CD4-positive, alpha-beta T cell treated with Interleukin-21 for 1 hour (primary cell): Measurements from ENCODE around the gene TEX35.

Experiments
- DNase-seq: peaks from one replicate; pipeline ENCODE4 v3.0.0-alpha.2; 2020

TEX35 gene

DNA sequence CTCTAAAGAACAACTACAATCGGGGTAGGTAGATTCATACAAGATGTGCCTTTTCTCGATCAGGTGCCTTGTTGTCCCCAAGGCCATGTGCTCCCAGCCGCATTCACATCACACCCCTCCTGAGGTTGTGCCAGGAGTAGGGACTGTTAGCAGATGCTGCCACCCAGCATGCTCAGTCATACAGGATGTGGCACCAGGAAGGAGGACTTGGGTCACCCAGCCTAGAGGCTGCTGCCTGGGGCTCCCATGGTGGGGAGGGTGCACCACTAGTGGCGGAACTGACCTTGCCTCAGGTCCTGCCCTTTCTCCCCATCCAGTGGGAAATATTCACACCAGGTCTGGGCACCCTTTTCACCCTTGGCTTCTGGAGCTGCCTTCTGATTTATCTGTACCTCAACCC, 8.3 kb downstream of the TEX35 start:
- no peak for DNase-seq

DNA sequence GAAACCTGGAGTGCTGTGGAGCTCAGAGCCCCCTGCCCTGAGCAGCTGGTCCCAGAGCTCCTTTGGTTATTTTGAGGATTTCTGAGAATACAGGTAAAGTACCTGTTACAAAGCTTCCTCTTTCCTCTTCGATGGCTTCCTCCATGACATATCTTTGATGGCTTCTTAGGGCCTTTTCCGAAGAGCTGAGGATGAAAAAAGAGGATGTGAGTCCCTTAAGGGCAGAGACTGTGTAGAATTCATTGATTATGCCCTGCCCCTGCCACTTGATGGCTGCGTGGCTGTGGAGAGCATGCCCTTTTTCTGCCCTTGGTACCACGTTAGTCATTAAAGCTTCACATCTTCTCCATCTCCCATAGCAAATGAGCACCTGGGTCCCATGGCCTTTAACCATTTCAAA, 14.2 kb downstream of the TEX35 start:
- no peak for DNase-seq

DNA sequence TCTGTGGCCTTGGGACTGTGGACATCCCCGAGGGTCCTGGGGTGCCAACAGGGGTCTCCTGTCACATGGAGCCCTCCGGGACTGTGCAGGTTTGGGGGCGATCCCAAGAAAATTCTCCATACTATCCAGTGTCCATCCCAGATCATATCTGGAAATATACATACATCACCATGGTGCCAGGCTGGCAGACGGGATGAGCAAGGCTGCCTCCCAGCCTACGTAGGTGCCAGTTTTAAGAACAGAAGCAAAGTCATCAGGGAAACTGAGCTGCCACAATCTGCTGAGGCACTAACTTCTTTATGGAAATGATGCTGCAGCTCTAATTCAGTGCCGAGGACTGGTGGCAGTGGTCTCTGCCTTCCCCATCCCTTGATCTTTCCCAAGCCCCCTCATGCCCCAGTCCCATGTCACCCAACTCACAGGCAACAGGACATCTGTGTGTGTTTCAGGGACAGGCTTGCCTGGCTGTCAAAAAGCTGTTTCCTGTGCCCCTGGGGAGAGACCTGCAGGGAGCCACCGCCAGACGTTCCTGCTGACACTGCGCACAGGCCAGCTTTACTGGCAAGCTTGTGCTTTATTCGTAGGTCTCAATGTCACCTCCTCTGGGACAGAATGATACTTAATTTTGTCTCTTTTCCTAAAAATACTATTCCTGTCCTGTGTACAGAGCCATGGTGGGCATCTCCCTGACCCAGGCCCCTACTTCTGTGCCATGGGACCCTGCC, 15.5 kb downstream of the TEX35 start:
- no peak for DNase-seq

DNA sequence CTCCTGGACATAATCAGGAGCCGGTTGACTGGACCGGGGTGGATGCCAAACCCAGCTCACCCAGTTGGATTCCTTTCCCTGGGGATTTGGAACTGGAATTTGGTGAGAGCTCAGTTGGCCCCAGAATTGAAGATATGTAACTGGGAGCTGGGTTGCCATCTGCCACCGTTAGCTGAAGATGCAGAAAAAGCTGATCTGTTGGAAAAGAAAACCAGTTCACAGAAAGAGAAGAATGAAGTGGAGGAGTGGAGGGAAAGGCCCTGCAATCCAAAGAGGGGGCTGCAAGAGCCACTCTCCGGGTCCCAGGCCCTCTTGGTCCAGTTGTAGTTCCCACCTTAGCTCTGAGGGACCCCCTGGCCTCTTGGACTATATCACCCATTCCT, 16.0 kb downstream of the TEX35 start:
- DNase-seq, result no peak

DNA sequence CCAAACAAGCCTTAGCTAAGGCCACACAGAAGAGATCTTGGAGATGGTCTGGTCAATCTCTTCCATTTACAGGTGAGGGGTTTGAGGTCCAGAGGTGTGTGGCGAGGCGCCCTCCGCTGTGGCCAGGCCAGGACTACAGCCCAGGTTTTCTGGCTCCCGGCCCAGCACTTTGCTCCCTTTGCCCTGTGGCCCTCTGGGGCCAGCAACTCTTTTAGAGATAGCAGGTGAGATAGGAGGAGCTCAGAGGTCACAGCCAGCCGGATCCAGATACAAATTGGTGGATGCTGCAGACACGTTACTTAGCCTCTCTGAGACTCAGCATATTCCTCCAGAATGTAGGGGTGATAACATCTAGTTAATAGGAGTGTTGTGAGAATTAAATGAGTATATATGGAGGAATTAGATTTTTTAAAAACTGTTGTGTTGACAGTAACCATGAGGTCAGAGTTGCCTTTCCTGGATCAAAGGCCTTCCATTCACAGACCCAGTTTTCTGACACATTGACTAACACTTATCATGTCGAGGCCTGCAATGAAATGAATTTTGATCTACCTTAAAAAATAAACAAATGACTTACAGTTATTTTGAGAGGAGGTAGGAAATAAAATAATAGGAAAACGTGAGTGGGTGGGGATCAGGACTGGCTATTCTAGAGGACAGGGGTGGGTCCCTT, 16.6 kb downstream of the TEX35 start:
- no peak for DNase-seq

DNA sequence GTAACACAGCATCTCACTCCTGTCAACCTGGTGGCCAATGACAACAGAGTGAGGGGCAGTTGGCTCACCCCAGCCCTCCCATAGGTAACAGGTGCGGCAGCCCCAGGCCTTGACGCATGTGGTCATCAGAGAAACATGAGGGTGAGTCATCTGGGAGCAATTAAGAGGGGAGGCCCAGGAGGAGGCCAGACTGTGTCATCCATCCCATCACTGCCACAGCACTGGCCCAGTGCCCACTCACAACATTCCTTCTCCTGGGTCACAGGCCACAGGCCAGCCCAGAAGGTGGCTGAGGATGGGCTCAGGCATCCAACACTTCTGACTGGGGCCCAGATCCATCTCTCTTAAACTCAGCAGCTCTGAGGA, 17.1 kb downstream of the TEX35 start:
- no peak for DNase-seq

DNA sequence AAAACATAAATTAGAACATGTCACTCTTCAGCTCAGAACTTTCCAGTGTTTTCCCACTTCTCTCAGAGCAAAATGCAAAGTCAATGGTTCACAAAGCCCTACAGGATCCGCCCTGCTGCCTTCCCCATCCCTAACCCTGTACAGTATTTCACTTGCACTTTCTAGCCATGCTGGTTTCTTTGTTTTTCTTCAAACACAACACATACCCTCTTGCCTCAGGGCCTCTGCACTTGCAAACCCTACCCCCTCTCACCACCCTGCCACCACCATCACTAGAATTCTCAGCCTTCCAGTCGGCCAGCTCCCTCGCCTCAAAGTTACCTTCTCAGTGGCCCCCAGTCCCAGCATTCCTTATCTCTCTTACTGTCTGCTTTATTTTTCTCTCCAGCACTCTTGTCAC, 17.6 kb downstream of the TEX35 start:
- DNase-seq, result no peak

DNA sequence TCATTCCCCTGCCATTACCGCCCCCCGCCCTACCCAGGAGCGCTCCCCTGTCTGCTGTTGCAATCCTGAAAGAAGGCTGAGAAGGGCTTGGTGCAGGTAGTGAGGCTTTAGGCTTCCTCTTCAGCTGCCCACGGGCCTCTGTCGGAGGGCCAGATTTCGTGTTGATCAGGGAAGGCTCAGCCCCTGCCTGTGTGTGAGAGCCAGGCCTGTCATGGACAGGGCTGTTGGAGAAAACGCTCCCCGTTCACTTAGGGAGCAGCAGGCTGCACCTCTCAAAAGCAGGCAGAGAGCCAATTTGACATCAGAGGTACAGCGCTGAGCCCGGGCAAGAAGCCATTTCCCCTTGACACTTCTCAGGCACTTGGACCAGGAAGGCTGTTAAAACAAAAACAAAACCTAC, 19.0 kb downstream of the TEX35 start:
- DNase-seq, result no peak

DNA sequence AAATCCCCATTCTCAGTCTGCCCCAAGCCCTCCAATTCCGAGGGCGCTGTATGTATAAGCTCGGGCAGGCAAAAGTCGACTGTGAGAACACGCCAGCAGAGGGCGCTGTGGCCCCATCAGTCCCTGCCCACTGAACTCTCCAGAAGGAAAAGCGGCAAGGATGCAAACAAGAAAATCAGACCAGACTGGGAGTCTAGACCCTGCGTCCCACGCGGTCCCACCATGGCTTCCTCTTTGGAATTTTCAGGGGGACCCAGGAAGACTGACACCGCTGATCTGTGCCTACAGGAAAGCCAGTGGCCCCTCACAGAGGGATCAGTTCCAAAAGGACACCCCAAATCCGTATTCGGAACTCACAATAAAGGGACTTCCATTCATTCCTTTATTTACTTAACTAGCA, 19.5 kb downstream of the TEX35 start:
- peak; percentile 62 for DNase-seq

DNA sequence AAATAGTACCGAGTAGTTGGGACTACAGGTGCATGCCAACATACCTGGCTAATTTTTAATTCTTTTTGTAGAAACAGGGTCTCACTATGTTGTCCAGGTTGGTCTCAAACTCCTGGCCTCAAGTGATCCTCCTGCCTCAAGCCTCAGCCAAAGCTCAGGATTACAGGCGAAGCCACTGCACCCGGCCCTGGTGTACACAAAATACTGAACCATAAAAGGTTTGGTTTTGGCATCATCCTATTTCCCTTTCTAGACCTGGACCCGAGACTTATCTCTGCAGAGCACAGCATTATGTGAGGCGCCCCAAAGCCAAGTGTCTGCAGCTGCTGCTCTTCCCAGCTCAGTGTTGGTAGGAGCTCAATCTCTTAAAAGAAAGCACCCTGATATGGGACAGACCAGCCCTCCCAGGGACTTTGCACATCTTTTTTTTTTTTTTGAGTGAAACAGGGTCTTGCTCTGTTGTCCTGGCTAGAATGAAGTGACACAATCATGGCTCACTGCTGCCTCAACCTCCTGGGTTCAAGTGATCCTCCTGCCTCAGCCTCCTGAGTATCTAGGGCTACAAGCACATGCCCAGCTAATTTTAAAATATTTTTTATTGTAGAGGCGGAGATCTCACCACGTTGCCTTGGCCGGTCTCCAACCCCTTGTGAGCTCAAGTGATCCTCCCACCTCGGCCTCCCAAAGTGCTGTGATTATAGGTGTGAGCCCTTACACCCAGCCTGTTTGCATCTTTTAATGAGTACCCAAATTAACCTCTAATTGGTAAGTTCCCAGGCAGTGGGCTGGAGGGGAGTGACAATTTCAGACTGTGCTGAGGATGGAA, 20.4 kb downstream of the TEX35 start:
- DNase-seq, result no peak

DNA sequence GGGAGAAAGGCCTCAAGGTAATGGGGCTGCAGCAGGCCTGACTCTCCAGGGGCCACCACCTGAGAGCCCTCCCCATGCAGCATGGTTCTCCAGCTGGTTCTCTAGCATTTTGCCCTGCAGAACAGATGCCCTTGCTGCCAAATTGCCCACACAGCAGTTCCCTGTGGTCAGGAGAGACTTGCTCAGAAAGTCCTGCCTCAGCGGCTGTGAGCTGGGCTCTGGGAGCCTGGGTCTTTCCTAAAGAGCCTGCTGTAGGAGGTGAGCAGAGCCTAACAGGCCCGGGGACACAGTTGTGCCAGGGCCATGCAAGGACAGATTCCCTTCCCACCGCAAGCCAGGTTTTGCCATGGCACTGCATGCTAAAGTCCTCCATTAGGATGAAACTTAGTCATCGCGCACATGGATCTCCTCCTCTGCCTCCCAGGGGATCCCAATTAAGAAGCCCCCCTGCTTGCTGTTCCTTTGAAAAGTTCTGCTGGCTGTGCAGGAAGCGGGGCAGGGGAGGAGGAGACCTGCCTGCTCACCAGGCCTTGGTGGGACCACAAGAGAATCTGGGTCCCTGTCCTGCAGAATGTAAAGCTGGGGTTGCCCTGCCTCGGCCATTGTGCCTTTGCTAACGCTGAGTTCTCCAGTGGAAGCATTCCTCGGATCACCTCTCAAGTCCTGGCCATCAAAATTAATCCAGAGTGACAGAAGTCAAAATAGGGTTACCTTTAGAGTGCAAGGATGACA, 21.4 kb downstream of the TEX35 start:
- DNase-seq, result no peak

DNA sequence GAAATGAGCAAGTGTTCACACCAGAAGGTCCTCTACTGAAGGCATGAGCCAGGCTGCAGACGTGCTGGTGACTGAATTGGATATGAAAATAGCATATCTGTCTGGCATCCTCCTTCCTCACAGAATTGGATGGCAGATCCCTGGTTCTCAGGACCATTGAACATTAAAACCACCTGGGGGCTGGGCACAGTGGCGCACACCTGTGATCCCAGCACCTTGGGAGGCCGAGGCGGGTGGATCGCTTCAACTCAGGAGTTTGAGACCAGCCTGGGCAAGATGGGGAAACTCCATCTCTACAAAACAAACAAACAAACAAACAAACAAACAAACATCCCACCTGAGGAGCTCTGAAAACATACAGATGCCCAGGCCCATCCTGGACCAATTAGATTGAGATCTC, 23.4 kb downstream of the TEX35 start:
- no peak for DNase-seq

DNA sequence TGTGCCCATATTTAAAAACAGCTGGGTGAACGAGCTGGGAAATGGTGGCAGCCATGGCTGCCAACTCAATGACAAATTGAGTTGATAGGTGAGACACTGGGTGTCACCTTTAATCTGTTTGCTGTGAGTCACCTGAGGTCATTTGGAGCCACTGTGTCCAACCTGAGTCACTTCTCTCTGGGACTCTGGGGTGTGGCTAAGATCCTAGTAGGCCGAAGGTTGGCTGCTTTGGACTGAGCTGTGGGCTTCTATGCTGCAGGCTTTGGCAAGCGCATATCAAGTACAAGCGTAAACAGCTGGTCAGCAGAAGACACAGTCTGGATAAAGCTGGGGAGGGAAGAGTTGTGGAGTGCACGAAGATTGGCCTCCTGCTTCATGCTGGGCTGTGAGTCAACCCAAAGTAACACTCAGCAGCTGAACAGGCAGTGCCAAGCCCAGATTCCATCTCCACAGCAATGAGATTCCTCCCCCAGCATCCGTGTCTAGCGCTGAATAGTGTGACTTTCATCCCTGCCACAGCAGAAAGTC, 24.0 kb downstream of the TEX35 start:
- no peak for DNase-seq

DNA sequence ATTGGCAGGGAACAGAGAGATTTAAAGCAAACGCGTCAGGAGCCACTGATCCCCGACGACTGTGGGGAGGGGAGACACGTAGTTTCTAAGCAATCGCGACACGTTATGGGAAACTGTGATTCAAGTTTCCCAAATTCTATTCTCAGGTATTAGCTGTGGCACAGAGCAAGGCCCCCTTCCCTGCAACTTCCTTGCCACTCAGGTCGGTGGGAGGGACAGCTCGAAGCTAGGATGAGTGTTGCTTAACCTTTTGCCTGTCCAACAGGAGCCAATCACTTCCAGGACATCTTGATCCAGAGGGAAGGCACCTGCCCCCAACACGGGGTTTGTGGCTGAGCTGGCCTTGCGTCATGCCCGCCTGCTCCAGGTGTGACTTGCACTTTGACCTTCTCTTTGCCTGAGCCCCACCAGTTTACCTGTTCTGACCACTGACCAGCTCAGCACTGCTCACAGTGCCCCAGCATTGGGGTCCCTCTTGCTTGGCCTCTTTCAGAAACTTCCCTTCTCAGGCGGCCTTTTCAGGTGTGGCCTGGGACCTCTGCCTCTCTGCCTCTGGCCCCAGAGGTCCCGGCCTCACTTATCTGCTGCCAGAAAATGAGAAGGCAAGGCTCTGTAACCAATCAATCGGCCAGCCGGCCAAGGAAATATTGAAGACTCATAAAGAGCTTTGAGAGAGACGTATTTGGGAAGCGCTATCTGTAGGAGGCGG, 24.6 kb downstream of the TEX35 start:
- DNase-seq, result no peak

DNA sequence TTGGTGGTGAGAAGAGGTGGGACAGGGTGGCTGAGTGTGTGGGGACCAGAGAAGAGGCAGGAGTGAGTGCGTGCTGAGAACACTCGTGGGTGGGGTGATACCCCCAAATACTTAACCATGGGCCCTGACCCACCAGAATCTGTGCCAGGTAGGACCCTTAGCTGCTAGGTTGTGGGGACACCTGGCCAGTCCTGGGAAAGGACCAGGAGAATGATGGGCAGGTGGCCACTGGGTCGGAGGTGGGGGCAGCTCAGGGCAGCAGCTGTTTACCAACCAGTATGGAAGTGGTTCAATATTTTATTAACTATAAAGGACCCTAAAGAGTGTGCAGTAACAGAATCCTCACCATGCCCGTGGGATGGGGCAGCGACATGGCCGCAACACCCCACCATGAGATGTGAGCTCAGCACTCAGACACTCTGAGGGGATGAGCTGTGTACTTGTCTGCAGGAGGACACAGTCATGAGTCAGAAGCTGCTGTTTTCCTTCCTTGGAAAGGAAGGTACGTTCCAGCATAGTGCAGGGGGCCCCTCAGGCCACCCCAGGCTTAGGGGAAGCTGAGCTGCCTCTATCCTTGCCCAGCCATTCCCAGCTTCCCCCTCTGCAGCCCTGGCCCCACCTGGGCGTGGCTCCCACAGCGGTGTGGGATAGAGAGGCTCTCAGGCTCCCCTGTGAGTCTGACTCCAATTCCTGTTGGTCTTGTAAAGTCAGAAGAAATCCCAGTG, 25.4 kb downstream of the TEX35 start:
- no peak for DNase-seq

DNA sequence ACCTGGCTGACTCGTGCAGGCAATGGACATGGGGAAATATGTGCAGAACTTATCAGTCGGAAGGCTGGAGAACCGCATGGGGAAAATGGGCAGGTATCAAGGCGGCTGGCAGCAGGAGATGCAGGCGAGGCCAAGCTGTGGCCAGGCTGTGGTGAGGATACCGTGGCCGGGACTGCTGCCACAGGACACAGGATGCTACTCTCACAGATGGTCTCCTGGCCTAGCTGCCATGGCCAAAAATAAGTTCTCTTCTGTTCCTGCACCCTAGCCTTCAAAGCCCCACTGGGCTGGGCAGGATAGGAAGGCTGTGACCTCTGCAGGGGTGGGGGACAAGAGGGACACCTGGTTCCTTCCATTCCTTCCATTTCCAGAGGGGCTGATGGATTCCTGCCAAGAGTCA, 26.4 kb downstream of the TEX35 start:
- no peak for DNase-seq

DNA sequence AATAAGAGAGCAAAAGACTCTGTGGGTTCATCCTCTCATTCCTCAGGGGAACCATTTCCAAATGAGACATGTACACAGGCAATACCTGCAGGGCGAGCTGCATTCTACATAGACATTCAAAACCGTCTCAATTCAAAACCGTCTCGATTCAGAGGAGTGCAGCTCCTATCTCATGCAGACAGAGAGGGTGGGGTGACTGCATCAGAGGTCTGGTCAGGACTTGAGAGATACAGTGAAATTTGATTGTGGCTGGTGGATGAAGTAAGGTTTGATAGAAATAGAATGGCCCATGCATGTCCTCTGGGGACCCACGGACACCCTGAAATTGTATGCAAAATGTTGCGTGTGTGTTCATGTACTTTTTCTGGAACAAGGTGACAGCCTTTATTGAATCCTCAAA, 27.3 kb downstream of the TEX35 start:
- no peak for DNase-seq

DNA sequence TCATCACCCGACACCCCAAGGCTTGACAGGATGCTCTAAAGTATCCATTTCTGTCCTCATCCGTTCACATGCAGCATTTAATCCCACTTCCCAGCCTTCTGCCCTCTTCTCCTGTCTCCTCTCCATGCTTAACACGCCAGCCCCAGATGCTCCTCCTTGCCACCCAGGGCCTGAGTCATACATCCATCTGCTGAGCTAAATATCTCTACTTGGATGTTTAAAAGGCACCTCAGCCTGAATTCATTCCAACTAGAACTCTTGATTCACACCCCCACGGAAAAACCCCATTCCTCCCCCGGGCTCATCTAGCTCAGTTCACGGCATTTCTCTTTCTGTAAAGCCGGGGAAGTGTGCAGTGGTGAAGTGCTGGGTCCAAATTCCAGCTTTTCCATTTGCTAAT, 27.7 kb downstream of the TEX35 start:
- DNase-seq, result no peak

DNA sequence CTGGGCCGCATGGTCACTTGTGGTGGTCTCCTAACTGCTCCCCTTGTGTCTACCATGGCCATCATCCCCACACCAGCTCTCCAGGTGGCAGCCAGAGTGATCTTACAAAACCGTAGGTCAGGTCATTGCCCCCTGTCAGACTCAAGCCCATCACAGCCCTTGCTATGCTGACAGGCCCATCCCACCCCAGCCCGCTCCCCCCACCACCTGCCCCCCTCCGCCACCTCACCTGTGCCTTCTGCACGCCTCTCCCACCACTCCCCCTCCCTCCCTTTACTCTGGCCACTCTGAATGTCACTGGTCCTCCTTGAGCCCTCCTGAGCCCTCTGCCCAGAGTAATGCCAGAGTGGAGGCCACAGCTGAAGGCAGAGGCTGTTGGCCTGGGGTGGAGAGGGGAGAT, 28.5 kb downstream of the TEX35 start:
- no peak for DNase-seq

DNA sequence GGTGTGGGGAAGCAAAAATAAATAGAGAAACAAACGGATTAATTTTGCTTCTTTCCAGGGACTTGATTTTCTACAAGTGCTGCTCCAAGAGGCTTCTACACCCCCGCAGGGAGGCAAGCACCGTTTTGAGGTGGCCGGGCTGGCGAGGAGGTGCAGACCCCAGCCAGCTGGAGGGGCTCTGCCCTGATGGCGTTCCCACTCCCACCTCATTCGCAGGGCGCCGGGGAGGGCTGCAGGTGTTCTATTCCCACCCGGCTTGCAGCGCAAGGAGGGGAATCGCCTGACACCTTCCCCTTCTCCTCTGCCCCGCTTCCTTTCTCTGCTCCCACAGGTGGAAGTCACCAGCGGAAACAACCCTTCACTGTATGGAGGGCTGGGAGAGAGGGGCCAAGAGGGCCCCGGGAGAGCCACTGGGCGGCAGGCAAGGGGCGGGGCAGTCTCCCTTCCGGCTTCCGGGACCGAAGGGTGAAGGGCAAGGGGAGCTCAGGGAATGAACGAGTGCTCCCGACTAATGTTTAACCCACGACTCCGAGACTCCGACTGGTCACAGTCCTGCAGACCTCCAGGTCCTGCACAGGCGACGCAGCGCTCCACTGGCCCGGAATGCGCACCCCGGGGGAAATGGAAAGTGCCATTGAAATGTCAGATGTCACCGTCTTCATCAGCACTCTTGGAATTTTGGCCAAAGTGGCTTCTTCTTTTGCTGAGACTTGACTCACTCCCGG, 29.1 kb downstream of the TEX35 start:
- peak; percentile 27 for DNase-seq
